Fibroblast of lung (primary cell): ENCODE measurements around the gene TSACC.

ENCODE experiments used
- CTCF ChIP-seq, 2 donors: IDR thresholded peaks in 1 of 2; conservative IDR thresholded peaks in 1 of 2; 1 replicate in 1 of 2; 2 replicates in 1 of 2; pipeline ENCODE4 v1.5.1; 2011 to 2012; ENCODE audit warnings: low read length in 2 of 2, control low read depth in 1 of 2, inconsistent platforms in 1 of 2, low read depth in 1 of 2, mild to moderate bottlenecking in 1 of 2
- EZH2 ChIP-seq: IDR thresholded peaks from 2 replicates; pipeline ENCODE4 v1.5.1; 2012; ENCODE audit warnings: low read length, control low read depth, mild to moderate bottlenecking; ENCODE audit errors: missing control alignments

GRCh38 chr1:156308078-156308477, 30.2 kb upstream of the TSACC start:
- no peak for TF ChIP-seq CTCF (conservative IDR thresholded peaks at IDR 0.05 in 1 of 2, IDR thresholded peaks at IDR 0.05 in 1 of 2; ENCODE audit: low read depth in 1 of 2, low read length in 2 of 2)
- TF ChIP-seq EZH2, result no peak
